ENCODE measurements around the gene NIPAL1.

GRCh38 chr4:48051078-48051477 lies 34.5 kb downstream of the NIPAL1 start:
- TF ChIP-seq, protein P1, sequence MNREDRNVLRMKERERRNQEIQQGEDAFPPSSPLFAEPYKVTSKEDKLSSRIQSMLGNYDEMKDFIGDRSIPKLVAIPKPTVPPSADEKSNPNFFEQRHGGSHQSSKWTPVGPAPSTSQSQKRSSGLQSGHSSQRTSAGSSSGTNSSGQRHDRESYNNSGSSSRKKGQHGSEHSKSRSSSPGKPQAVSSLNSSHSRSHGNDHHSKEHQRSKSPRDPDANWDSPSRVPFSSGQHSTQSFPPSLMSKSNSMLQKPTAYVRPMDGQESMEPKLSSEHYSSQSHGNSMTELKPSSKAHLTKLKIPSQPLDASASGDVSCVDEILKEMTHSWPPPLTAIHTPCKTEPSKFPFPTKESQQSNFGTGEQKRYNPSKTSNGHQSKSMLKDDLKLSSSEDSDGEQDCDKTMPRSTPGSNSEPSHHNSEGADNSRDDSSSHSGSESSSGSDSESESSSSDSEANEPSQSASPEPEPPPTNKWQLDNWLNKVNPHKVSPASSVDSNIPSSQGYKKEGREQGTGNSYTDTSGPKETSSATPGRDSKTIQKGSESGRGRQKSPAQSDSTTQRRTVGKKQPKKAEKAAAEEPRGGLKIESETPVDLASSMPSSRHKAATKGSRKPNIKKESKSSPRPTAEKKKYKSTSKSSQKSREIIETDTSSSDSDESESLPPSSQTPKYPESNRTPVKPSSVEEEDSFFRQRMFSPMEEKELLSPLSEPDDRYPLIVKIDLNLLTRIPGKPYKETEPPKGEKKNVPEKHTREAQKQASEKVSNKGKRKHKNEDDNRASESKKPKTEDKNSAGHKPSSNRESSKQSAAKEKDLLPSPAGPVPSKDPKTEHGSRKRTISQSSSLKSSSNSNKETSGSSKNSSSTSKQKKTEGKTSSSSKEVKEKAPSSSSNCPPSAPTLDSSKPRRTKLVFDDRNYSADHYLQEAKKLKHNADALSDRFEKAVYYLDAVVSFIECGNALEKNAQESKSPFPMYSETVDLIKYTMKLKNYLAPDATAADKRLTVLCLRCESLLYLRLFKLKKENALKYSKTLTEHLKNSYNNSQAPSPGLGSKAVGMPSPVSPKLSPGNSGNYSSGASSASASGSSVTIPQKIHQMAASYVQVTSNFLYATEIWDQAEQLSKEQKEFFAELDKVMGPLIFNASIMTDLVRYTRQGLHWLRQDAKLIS (CRISPR knock-in tag; IDR thresholded peaks at IDR 0.05; ENCODE audit: borderline replicate concordance): no peak
- no peak for TF ChIP-seq CTCF (IDR thresholded peaks at IDR 0.05)
- TF ChIP-seq ZNF512 (CRISPR knock-in tag; IDR thresholded peaks at IDR 0.05; ENCODE audit: borderline replicate concordance): no peak
- TF ChIP-seq, protein P2, sequence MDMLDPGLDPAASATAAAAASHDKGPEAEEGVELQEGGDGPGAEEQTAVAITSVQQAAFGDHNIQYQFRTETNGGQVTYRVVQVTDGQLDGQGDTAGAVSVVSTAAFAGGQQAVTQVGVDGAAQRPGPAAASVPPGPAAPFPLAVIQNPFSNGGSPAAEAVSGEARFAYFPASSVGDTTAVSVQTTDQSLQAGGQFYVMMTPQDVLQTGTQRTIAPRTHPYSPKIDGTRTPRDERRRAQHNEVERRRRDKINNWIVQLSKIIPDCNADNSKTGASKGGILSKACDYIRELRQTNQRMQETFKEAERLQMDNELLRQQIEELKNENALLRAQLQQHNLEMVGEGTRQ (CRISPR knock-in tag; IDR thresholded peaks at IDR 0.05): no peak
- no peak for TF ChIP-seq ATF3 (CRISPR knock-in tag; conservative IDR thresholded peaks at IDR 0.05)
- TF ChIP-seq NR3C1 (CRISPR knock-in tag; conservative IDR thresholded peaks at IDR 0.05; ENCODE audit: low read depth): no peak
- no peak for TF ChIP-seq JUN (CRISPR knock-in tag; IDR thresholded peaks at IDR 0.05)
- TF ChIP-seq GRHL2 (CRISPR knock-in tag; IDR thresholded peaks at IDR 0.05; ENCODE audit: insufficient replicate concordance, severe bottlenecking): no peak
